GM19372 (cell line): ENCODE results near the gene DEDD2.

Experiments used
- ATAC-seq: cut with Tn5 transposase; IDR thresholded peaks from one replicate; pipeline ENCODE4 v1.9.1; 2021; ENCODE audit warnings: mild to moderate bottlenecking, low read depth, moderate library complexity; ENCODE audit not compliant: unreplicated experiment

Gene DEDD2

DNA sequence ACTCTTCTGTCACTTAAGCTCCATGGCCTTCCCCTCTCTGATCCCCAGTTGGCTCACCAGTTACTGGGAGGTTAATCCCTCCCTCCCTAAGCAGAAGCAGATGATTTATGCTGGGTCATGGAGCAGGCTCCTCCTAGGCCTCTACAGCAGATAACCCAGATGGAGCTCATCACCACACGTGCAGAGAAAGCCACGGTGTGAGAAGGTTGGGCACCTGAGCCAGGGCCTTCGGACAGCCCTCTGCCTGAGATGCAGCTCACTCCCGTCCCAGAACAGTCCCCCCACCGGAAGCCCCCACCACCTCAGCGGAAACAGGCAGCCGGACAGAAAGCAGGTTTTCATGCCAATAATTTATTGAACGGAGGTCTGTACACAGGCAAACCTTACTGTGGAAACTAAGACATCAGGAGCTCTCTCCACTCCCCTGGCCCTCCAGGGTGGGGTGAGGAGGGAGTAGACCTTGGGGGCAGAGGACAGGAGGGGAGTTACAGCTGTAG lies 12.4 kb upstream of the DEDD2 start:
- ATAC-seq = no peak

DNA sequence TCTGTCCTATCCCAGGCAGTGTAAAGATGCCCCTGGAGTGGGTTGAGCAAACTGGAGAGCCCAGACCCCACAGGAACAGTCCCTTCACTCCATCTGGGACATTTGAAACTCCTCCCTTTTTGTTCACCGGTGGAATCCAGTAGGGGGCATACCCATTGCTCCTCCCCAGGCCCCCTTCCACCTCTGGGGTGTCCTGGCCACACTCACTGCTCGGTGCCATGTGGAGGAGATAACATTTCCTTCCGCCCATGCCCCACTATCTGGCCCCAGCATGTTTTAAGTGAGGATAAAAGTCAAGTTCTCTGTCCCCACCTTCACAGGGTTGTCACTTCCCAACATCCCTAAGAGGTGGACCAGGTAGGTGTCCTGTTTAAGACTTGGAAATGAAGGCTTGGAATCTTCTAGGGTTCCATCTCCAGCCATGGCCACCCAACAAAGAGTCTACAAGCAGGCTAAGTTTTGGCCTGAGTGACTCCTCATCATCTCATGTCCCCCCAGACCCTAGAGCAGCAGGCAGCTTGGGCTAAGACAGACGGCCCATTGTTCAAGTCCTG lies 11.9 kb upstream of the DEDD2 start:
- no peak for ATAC-seq

DNA sequence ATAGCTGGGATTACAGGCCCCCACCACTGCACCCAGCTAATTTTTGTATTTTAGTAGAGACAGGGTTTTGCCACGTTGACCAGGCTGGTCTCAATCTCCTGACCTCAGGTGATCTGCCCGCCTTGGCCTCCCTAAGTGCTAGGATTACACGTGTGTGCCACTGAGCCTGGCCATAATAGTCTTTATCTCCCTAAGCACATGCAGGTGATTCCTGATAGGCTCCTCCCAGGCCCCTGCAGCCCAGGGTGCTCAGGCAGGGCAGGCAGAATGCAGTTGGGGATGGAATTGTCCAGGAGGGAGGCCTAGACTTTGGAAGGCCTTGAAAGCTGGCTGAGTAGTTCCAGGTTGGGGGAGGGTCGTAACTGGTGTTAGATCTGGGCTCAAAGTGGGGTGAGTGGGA lies 11.2 kb upstream of the DEDD2 start:
- no peak for ATAC-seq

DNA sequence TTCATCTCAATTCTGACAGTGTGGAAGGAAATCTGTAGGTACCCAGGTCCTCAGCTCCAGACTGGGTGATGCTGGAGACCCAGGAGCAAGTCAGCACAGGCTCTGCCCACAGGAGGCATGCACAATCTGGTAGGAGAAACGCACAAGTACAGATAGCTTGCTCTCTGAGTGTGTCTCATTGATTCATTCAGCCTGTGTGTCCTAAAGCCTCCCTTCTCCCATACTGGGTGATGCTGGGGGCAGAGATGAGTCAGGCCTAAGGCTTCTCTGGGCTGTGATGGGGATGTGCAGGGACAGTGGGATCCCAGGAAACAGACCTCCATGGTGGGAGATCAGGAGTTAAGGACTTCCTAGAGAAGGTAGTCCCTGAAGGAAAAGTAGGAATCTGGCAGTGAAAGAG lies 9.4 kb upstream of the DEDD2 start:
- no peak for ATAC-seq

DNA sequence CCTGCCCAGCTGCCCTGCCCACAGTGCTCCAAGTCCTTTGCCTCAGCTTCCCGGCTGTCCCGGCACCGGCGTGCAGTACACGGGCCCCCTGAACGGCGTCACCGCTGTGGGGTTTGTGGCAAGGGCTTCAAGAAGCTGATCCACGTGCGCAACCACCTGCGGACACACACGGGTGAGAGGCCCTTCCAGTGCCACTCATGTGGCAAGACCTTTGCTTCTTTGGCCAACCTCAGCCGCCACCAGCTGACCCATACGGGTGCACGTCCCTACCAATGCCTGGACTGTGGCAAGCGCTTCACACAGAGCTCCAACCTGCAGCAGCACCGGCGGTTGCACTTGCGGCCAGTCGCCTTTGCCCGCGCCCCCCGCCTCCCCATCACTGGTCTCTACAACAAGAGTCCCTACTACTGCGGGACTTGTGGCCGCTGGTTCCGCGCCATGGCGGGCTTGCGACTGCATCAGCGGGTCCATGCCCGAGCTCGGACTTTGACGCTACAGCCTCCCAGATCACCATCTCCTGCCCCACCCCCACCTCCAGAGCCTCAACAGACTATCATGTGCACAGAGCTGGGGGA lies 8.3 kb upstream of the DEDD2 start:
- ATAC-seq = no peak

DNA sequence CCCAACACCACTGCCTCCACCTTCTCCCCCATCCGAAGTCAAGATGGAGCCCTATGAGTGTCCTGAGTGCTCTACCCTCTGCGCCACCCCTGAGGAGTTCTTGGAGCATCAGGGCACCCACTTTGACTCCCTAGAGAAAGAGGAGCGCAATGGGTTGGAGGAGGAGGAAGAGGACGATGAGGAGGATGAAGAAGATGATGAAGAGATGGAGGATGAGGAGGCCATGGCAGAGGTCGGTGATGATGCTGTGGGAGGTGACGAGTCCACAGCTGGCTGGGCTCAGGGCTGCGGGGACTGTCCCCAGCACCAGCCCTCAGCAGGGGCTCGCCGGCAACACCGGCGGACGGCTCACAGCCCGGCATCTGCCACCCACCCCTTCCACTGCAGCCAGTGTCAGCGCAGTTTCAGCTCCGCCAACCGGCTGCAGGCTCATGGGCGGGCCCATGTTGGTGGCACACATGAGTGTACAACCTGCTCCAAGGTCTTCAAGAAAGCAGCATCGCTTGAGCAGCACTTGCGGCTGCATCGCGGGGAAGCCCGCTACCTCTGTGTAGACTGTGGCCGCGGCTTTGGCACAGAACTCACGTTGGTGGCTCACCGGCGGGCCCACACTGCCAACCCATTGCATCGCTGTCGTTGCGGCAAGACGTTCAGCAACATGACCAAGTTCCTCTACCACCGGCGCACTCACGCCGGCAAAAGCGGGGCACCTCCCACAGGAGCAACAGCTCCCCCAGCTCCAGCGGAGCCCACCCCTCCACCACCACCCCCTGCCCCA lies 7.7 kb upstream of the DEDD2 start:
- no peak for ATAC-seq

DNA sequence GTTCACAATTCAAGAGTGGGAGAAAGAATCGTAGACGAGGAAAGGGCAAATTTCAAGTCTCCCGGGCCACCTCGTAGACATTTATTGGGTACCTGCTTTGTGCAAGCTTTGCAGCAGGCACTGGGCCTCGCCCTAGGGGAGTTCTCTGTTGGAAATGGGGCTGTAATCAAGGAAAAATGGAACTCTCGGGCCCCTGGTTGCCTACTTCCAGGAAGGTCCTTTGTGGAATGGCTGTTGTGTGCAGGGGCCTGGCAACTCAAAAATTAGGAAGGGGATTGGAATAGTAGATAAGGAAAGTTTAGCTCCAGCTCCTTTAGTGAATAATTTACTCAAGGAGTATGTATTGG lies 3.2 kb upstream of the DEDD2 start:
- no peak for ATAC-seq

DNA sequence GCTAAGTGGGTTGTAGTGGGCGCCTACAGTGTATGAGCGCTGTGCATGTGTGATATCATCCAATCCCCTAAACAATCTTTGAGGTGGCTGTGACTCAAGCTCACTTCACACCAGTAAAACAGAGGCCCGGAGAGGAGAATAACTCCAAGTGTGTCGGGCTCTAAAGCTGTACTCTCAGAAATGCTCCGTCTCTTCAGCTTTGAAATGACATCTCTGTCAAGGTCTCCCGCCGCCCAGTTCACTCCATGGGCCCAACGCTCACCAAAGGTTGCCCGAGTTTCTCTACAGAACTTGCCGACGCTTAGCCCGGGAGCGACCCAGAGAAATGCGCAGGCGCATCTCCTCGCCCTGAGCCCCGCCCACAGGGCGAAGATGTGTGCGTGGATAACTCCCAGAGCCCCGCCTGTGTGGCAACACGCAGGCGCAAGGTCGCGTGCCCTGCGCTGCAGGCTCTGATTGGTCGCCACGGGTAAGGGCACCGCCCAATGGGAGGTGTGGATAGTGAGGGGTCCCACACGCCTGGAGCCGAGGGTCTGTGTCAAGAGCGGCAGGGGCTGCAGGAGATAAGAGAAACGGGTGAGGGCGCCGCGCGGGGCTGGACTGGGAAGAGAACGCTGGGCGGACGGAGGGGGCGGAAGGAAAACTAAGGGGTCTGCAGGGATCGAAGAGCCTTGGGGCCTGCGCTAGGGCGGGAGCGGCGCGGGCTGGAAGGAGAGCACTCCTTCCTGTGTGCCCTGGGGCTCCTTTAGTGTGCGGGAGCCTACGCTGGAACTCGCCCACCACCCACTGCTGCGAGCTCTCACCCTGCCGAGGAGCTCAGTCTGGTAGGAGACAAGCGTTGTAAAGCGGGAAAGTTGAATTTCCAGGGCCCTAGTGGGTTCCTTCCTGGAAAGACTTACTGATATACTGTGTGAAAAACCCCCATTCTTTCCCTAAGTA lies 2.6 kb upstream of the DEDD2 start, which contains the start of gene ZNF526:
Gene ZNF526, plus strand, starts transcription at position 501 of the 939 bp plus-strand sequence. CDS start 4,092 bp downstream, outside the sequence.
- ATAC-seq = peak; percentile 75

DNA sequence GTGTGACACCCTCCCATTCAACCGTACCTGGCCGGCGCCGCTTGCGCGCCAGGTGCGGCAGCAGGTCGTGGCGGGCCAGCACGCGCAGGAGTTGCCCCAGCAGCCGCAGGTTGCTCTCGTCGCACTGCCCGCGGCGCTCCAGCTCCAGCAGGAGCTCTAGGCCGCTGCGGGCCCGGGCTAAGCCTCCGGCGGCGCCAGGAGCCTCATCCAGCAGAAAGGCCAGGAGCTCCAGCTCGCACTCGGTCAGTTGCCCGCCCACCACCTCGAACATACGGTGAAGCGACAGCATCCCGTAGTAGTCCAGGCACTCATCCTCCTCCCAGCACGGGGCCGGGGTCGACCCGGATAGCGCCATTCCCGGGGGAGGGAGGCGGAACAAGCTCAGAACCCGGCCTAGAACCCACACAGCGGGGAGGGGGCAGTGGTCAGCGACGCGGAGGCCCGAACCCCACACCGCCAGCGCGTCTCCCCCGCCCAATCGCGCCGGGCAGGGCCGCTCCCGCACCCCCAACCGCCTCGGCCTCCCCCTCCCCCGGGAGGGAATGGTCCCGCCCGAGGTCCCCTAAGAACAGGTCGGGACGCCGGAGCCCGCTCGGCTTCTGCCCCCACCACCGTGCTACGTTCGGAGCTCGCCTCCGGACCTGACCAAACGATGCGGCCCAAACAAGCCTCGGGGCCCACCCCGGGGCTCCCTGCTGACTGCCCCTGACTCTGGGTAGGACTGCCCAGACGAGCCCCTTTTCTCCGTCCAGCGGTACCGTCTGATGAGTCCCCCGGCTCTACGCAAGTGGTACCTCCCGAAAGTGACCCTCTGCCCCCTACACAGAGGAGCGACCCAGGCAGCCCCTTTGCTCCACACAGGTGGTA lies 591 bp downstream of the DEDD2 start:
- no peak for ATAC-seq

DNA sequence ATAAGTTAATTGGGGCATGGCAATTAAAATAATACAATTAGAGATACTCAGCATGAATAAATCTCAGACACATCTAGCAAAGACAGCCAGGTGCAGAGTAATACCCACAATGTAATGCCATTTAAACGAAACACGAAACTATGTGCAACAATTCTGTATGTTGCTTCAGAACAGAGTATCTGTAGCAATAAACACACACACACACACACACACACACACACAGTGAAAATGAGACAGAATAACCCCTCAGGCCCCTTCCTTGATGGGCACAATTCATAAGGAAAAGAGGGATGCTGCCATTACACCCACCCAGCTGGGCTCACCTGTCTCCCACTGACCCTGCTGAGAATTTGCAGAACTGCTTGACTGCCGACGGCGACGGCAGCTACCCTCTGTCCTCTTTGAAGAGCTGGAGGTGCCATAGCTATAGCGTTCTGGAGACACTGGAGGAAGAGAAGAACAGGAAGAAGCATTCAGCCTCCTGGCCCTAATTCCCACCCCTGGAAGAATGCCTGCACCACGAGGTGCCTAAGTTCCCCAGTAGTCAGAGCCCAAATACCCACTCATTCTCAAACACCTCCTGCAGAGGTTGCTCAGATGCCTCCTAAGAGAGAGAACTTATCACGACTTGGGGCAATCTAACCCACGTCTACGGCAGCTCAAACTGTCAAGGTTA lies 2.5 kb downstream of the DEDD2 start:
- no peak for ATAC-seq

DNA sequence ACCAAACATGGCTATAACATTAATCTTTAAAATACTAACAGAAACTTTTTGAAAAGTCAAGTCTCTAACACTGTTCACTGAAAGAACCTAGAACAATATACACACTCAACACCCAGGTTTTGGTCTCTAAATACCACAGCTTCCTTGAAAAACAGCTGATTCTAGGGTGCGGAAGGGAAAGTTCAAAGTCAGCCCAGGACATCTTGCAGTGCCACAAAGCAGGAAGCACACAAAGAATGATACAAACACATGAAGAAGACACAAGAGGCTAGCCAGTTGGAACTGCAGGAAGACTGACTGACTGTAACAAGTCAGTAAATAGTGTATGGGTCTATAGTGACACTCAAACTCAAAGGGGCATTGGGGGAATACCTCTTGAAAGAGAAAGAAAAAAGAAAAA lies 4.6 kb downstream of the DEDD2 start:
- ATAC-seq = no peak

DNA sequence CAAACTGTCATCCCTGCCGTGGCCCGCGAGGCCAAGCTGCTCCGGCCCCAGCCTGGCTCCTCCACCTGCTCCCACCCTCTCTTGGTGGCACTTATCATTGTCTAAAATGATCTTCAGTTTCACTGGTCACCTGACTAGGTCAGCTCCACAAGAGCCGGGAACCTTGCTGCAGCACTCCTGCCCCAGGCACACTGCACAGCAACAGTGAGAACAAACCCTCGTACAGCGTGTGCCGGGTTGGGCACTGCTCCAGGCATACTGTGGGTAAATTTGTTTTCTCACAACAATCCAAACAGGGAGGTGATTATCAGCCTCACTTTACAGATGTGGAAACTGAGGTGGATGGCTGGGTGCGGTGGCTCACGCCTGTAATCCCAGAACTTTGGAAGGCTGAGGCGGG lies 8.9 kb downstream of the DEDD2 start:
- no peak for ATAC-seq

DNA sequence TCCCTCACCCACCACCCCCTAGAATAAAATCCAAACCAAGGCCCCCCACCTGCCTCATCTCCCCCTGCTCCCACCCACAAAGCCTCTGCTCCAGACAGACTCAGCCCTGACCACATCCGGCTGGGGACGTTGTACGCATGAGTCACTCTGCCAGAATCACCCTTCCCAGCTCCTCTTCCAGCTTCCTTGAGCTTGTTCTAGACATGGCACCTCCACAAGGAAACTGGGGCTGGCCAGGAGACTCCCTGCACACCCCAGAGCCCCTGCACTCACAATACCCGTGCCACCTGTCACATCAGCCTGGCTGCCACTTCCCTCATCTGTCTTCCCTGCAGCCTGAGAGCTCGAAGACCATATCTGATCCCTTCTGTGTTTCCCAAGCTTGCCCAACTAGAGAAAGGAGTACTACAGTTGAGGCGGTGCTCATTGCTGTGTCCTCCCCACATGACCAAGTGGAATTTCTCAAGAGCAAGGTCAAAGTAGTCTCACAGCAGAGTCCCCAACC lies 9.7 kb downstream of the DEDD2 start:
- no peak for ATAC-seq

DNA sequence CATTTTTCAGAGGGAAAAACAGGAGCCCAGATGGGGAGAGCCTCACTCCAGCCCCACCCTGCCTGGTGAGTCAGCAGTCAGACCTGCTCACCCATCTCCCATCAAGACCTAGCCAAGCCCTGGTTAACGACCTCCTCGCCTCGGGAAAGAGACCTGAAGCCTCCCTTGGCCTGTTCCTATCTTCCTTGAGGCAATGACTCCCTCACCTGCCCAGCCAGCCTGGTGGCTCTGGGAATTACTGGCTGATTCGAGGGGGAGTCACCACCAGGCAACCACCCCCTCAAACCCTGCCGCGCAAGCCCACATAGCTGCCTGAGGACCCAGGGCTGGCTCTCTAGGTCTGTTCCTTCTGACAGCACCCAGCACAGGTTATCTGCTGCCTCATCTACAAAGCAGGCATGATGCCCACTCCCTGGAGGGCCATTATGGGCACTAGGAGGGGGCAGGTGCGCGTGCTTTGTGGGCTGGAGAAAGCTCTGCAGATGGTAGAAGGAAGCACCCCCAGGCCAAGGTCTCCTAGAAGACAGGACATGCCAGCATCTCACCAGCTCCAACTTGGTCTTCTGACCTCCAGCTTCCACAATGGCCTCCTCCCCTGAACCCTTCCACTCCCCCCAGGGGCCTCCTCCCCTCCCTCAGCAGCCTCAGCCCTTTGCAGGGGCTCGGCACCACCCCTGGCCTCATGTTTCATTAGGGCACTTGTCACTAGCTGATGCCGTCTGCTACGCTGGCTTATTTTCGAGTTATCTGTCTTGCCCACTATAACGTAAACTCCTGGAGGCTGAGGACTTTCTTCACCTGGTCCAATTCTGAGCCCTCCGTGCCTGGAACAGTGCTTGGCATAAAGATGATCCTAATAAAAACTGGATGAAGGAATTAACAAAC lies 10.4 kb downstream of the DEDD2 start:
- ATAC-seq = no peak

DNA sequence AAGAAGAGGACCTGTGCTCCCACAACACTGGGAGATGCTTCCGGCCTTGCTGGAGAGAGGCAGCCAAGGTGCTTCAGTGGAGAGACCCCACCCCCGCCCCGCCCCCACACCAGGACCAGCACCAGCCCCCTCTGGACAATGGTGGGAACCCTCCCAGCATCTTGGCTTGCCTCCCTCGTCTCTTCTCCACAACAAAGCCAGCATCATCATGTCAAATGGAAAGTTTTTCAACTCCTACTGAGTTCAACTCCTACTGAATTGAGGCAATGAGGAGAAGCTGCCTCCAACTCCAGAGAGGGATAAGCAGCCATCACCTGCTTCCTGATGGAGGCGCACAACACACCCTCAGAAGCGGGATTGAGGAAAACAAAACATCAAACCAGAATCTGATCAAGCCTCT lies 12.8 kb downstream of the DEDD2 start:
- no peak for ATAC-seq

DNA sequence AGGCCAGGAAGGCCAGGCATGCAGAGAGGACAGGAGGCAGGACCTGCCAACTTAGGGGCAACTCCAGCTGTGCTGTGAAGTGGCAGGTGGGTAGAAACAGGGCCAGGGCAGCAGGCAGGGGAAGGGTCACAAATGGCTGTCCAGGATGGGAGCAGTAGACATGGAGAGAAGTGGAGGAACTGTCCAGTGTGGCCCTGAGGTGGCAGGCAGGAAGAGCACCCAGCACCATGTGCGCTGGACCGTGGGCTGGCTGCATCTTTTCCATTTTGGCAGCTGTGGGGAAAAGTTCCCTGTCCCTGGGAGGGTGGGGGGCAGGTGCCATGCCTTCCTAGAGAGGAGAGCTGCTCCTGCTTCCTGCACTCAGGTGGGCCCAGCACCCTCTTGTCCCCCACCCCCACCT lies 13.8 kb downstream of the DEDD2 start:
- ATAC-seq = no peak

DNA sequence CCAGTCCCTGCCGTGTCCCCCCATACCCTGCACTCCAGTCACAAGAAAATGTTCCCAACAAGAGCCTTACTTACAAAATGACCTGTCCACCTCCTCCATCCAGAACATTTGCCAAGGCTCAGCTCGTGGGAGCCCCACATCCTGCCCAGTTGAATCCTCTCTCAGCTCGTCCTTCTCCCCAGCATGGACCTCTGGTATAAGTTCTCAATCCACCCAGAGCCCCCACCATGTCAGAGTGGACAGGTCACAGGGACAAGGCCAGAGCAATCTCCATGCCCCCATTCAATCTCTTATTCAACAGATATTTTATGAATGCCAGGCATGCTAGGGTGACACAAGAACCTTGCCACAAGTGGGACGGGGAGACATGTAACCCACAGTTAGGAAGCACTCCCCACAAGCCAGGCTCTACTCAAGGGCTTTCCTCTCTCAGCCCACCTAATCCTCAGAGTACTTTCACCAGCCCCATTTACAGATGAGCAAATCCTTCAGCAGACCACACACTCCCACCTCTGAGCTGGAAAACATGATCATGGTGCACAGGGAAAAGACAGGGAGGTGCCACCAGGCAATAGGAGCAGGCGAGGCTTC lies 15.1 kb downstream of the DEDD2 start:
- ATAC-seq = no peak
